LNCaP clone FGC (cell line): ENCODE data around the gene SRPK3.

Experiments
- DNase-seq: peaks from one replicate; pipeline ENCODE4 v3.0.0-alpha.2; 2011; ENCODE audit warnings: low read depth
- H3K4me3 ChIP-seq: 2 replicates; pipeline ENCODE4 v1.5.1; 2011; ENCODE audit warnings: mild to moderate bottlenecking, low read depth, low read length, control low read depth
- TF ChIP-seq, protein P1 (sequence below): IDR thresholded peaks from 2 replicates; pipeline ENCODE4 v1.5.1; 2012; ENCODE audit warnings: mild to moderate bottlenecking; ENCODE audit not compliant: control insufficient read depth, insufficient read depth; ENCODE audit errors: extremely low read depth

SRPK3 gene

DNA sequence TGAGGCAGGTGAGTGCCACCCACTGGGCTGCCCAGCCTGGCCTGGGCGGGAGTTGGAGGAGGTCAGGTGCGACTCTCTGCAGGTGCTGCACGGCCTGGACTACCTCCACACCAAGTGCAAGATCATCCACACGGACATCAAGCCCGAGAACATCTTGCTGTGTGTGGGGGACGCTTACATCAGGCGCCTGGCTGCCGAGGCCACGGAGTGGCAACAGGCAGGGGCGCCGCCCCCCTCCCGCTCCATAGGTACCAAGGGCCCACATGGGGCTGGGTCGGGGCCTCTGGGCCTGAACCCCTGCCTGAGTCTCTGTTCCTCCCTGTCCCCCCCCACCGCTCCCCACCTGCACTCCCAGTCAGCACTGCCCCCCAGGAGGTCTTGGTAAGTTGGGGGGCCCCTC lies 2.0 kb downstream of the SRPK3 start:
- DNase-seq: no peak
- TF ChIP-seq, protein P1, sequence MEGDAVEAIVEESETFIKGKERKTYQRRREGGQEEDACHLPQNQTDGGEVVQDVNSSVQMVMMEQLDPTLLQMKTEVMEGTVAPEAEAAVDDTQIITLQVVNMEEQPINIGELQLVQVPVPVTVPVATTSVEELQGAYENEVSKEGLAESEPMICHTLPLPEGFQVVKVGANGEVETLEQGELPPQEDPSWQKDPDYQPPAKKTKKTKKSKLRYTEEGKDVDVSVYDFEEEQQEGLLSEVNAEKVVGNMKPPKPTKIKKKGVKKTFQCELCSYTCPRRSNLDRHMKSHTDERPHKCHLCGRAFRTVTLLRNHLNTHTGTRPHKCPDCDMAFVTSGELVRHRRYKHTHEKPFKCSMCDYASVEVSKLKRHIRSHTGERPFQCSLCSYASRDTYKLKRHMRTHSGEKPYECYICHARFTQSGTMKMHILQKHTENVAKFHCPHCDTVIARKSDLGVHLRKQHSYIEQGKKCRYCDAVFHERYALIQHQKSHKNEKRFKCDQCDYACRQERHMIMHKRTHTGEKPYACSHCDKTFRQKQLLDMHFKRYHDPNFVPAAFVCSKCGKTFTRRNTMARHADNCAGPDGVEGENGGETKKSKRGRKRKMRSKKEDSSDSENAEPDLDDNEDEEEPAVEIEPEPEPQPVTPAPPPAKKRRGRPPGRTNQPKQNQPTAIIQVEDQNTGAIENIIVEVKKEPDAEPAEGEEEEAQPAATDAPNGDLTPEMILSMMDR: no peak
- no peak overlapping the region for H3K4me3 ChIP-seq

GRCh38 chrX:153783378-153784013 lies 2.7 kb downstream of the SRPK3 start:
- TF ChIP-seq, protein P1: no peak
- DNase-seq: no peak
- no peak overlapping the region for H3K4me3 ChIP-seq

DNA sequence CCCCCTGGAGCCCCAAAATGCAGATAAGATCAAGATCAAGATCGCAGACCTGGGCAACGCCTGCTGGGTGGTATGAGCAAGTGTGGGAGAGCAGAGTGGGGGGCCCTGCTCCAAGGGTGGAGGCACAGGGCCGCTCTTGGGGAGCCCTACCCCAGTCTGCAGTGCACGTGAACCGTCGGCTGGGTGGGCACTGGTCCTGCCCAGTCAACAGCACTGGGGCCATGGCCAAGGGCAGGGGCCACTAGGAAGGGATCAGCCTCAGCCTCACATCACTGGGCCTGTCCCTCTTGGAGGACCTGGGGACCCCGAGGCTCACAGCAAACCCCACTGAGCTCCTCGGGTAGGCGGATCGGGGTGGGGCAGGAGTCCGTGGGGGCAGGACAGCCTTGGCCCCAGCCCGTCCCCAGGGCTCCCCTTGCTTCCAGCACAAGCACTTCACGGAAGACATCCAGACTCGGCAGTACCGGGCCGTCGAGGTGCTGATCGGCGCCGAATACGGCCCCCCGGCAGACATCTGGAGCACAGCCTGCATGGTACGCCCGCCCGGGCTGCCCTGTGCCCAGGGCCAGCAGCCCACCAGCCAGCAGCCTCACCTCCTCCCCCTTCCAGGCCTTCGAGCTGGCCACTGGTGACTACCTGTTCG lies 3.6 kb downstream of the SRPK3 start:
- DNase-seq: no peak
- TF ChIP-seq, protein P1: no peak
- no peak overlapping the region for H3K4me3 ChIP-seq

DNA sequence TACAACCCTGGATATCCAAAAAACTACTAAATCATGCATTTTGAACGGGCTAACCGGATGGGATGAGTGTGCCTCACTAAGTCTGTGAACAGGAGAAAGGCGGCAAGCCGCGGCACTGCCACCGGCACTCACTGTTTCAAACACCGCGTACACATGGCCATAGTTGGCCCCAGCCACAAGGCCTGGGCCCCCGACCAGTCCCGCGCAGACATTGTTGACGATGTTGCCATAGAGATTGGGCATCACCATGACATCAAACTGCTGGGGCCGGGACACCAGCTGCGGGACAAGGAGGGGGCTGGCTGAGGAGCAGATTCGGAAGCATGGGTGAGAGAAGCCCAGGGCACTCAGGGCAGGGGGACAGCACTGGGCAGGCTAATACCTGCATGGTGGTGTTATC lies 5.8 kb downstream of the SRPK3 start:
- TF ChIP-seq, protein P1: no peak
- DNase-seq: no peak

DNA sequence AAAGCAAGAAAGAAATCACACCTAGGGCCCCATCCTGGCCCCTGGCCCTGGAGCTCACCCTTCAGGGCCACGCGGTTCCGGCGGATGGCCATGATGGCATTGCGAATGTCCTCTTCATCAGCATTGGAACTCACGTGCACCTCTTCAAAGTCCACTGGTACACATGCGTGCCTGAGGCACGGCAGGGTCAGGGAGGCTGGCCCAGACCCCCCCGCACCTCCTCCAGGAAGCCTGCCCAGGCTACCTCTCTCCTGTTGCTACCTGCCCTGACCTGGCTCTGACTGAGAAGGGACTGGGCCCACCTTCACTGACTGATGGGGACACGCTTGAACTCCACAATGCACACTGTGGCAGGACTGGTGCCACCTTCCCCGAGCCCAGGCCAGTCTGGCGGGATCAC lies 8.8 kb downstream of the SRPK3 start:
- no peak overlapping the region for H3K4me3 ChIP-seq
- TF ChIP-seq, protein P1: no peak
- DNase-seq: no peak

More for the DNA sequence above, 5.8 kb downstream of the SRPK3 start:
- H3K4me3 ChIP-seq: no peak overlapping the region

DNA sequence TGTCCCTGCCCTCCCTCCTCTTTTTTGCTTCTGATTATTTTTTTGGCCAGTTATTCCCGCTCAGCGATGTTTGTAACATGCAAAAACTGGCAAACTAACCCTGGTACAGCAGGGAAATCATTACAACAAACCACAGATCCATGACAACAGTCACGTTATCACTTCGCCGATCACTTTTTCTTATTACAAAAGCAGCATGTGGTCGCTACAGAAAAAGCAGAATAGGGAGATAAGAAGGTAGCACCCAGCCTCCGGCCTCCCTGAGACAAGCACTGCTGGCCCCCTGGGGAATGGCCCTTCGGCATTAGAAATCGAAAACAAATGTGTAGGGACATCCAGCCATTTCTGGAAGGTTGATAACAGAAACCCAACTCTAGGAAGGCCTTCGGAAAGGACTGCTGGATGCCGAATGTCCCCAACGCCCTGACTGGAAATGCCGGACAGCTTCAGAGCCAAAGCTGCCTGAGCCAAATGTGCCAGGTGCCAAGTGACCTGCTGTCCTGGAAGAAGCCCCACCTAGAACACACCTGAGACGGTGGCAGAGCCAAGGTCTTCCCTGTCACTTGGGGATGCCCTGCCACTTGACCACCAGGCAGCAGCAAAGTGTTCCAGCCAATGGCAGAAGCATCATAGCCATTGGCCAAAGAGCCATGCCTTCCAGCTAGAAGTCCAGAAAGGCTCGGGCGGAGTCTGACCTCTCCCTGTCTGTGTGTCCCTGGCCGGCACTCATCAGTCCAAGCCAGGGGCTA lies 10.4 kb downstream of the SRPK3 start:
- no peak for DNase-seq
- no peak overlapping the region for H3K4me3 ChIP-seq
- TF ChIP-seq, protein P1: no peak
